Ovary (tissue), 3 donors: Measurements from ENCODE around the gene FARP2.
"Not testable (repeated sequence)": the region's sequence is repeated elsewhere in the genome, so short reads cannot be mapped to it uniquely, and the experiment has no call there.

Experiments used
- POLR2A ChIP-seq: fragments of 450-650 bp; IDR thresholded peaks from one replicate; pipeline ENCODE4 v1.6.1; 2017; ENCODE audit warnings: antibody characterized with exemption, mild to moderate bottlenecking, moderate library complexity
- TF ChIP-seq, protein P1 (sequence below), 3 donors: fragments of 450-650 bp in 2 of 3; fragments of 200-600 bp in 1 of 3; IDR thresholded peaks; one replicate each; pipeline versions ENCODE4 v1.5.1 to v1.8.0; 2016 to 2022; ENCODE audit warnings: antibody characterized with exemption in 3 of 3, mild to moderate bottlenecking in 1 of 3
- donor health status: DM: no; HTN: no; CAD: no.

DNA sequence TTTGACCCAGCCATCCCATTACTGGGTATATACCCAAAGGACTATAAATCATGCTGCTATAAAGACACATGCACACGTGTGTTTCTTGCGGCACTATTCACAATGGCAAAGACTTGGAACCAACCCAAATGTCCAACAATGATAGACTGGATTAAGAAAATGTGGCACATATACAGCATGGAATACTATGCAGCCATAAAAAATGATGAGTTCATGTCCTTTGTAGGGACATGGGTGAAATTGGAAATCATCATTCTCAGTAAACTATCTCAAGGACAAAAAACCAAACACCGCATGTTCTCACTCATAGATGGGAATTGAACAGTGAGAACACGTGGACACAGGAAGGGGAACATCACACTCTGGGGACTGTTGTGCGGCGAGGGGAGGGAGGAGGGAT, 40.7 kb downstream of the FARP2 start:
- TF ChIP-seq, protein P1, sequence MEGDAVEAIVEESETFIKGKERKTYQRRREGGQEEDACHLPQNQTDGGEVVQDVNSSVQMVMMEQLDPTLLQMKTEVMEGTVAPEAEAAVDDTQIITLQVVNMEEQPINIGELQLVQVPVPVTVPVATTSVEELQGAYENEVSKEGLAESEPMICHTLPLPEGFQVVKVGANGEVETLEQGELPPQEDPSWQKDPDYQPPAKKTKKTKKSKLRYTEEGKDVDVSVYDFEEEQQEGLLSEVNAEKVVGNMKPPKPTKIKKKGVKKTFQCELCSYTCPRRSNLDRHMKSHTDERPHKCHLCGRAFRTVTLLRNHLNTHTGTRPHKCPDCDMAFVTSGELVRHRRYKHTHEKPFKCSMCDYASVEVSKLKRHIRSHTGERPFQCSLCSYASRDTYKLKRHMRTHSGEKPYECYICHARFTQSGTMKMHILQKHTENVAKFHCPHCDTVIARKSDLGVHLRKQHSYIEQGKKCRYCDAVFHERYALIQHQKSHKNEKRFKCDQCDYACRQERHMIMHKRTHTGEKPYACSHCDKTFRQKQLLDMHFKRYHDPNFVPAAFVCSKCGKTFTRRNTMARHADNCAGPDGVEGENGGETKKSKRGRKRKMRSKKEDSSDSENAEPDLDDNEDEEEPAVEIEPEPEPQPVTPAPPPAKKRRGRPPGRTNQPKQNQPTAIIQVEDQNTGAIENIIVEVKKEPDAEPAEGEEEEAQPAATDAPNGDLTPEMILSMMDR (IDR thresholded peaks at IDR 0.05) = not testable (repeated sequence)
- TF ChIP-seq POLR2A = not testable (repeated sequence)
